Measurements from ENCODE around the gene LSAMP. TPM values are rescaled to one million over a fixed set of nuclear protein-coding genes. Genes with fewer than 3 reads are reported as not detected.

Gene LSAMP
- total and polyA plus RNA-seq, 3 donors from 2014 or later: 3.1 to 10.3 (median 9.1) TPM

- no peak overlapping the region for H3K4me3 ChIP-seq
- no peaks in the 10 kb centered on the region for H3K27me3 ChIP-seq
- intact Hi-C loops (cut with DNase I; ENCODE audit: low total_unique reads): no loop called here
- H3K27ac ChIP-seq: no peak overlapping the region
- H3K4me1 ChIP-seq: no peaks in the 10 kb centered on the region
- no peak for TF ChIP-seq POLR2A (IDR thresholded peaks at IDR 0.05)
- no peaks in the 10 kb centered on the region for H3K36me3 ChIP-seq (ENCODE audit: low read depth, missing control alignments)
- H3K9me3 ChIP-seq: no peaks in the 10 kb centered on the region
- DNase-seq: no peak
- WGBS, 2 donors: 71 to 86% methylated on average over 10 of the region's 10 CpGs
Observed at GRCh38 chr3:116033516-116033915, 411.8 kb downstream of the LSAMP start.

- Histone ChIP-seq H3K36me3 (ENCODE audit: low read depth, missing control alignments) (no peaks in the 10 kb centered on the region), H3K9me3 (no peaks in the 10 kb centered on the region), H3K27ac (no peak overlapping the region), H3K27me3 (no peaks in the 10 kb centered on the region), H3K4me1 (no peaks in the 10 kb centered on the region), H3K4me3 (no peak overlapping the region)
- 96 to 98% methylated on average over 1 of the region's 1 CpG for WGBS, 2 donors
- TF ChIP-seq CTCF (IDR thresholded peaks at IDR 0.05) (no peak), POLR2A (IDR thresholded peaks at IDR 0.05) (no peak)
- no peak for DNase-seq
- intact Hi-C loops (cut with DNase I; ENCODE audit: low total_unique reads): no loop called here
Observed at GRCh38 chr3:116032176-116032575, 413.1 kb downstream of the LSAMP start.

GRCh38 chr3:116030131-116030850 is 415.0 kb downstream of the LSAMP start:
- no peak for DNase-seq
- no peak for TF ChIP-seq CTCF (IDR thresholded peaks at IDR 0.05)
- Histone ChIP-seq H3K36me3 (ENCODE audit: low read depth, missing control alignments) (no peaks in the 10 kb centered on the region), H3K4me1 (no peaks in the 10 kb centered on the region), H3K4me3 (no peak overlapping the region), H3K9me3 (no peaks in the 10 kb centered on the region), H3K27ac (no peak overlapping the region), H3K27me3 (no peaks in the 10 kb centered on the region)
- 88 to 90% methylated on average over 5 of the region's 5 CpGs for WGBS, 2 donors
- intact Hi-C loops (cut with DNase I; ENCODE audit: low total_unique reads): no loop called here

GRCh38 chr3:116029266-116029665 is 416.0 kb downstream of the LSAMP start:
- Histone ChIP-seq H3K36me3 (ENCODE audit: low read depth, missing control alignments) (no peaks in the 10 kb centered on the region), H3K27ac (no peak overlapping the region), H3K27me3 (no peaks in the 10 kb centered on the region), H3K4me3 (no peak overlapping the region), H3K9me3 (no peaks in the 10 kb centered on the region), H3K4me1 (no peaks in the 10 kb centered on the region)
- intact Hi-C loops (cut with DNase I; ENCODE audit: low total_unique reads): no loop called here
- no peak for DNase-seq
- TF ChIP-seq POLR2A (IDR thresholded peaks at IDR 0.05) (no peak), CTCF (IDR thresholded peaks at IDR 0.05) (no peak)
- 82 to 88% methylated on average over 2 of the region's 2 CpGs for WGBS, 2 donors

GRCh38 chr3:116028157-116028556 is 417.1 kb downstream of the LSAMP start:
- H3K4me3 ChIP-seq: no peak overlapping the region
- no peak for TF ChIP-seq CTCF (IDR thresholded peaks at IDR 0.05)
- no peak for TF ChIP-seq POLR2A (IDR thresholded peaks at IDR 0.05)
- H3K36me3 ChIP-seq (ENCODE audit: low read depth, missing control alignments): no peaks in the 10 kb centered on the region
- H3K27me3 ChIP-seq: no peaks in the 10 kb centered on the region
- H3K4me1 ChIP-seq: no peaks in the 10 kb centered on the region
- H3K27ac ChIP-seq: no peak overlapping the region
- 72 to 84% methylated on average over 1 of the region's 1 CpG for WGBS, 2 donors
- DNase-seq: no peak
- intact Hi-C loops (cut with DNase I; ENCODE audit: low total_unique reads): no loop called here
- no peaks in the 10 kb centered on the region for H3K9me3 ChIP-seq
